IPS-18c (cell line): Measurements from ENCODE around the gene EPPIN.

Source experiments
- H3K4me3 ChIP-seq: 2 replicates; pipeline ENCODE4 v1.7.0; 2013; ENCODE audit warnings: low read depth, mild to moderate bottlenecking, low read length, moderate library complexity; ENCODE audit not compliant: insufficient read depth
- H3K9me3 ChIP-seq: one replicate; pipeline ENCODE4 v1.6.1; 2013; ENCODE audit warnings: mild to moderate bottlenecking, low read length, moderate library complexity; ENCODE audit not compliant: control insufficient read depth, insufficient read depth

Gene EPPIN

GRCh38 chr20:45501600-45501999 lies 45.6 kb downstream of the EPPIN start:
- peaks cover 2% of the 10 kb centered on the region for H3K9me3 ChIP-seq
- no peak overlapping the region for H3K4me3 ChIP-seq

GRCh38 chr20:45500022-45500421 lies 47.2 kb downstream of the EPPIN start:
- H3K4me3 ChIP-seq = no peak overlapping the region
- no peaks in the 10 kb centered on the region for H3K9me3 ChIP-seq

GRCh38 chr20:45497971-45498494 lies 49.2 kb downstream of the EPPIN start:
- Histone ChIP-seq H3K4me3 (no peak overlapping the region), H3K9me3 (no peaks in the 10 kb centered on the region)

GRCh38 chr20:45496166-45496565 lies 51.0 kb downstream of the EPPIN start:
- Histone ChIP-seq H3K9me3 (no peaks in the 10 kb centered on the region), H3K4me3 (no peak overlapping the region)

- H3K4me3 ChIP-seq = no peak overlapping the region
These were observed 51.7 kb downstream of the EPPIN start for GRCh38 chr20:45495501-45495941.

More at GRCh38 chr20:45495501-45495941, 51.7 kb downstream of the EPPIN start:
- H3K9me3 ChIP-seq = no peaks in the 10 kb centered on the region
